Stimulated activated CD8-positive, alpha-beta memory T cell treated with anti-CD3 and anti-CD28 coated beads, Interleukin-4, amount 100 ng/mL, for 24 hours (primary cell): ENCODE results near the gene GSTA4.
"Not testable (repeated sequence)": the region's sequence is repeated elsewhere in the genome, so short reads cannot be mapped to it uniquely, and the experiment has no call there.

Source experiments
- DNase-seq: peaks from one replicate; pipeline ENCODE4 v3.0.0-alpha.2; 2020; ENCODE audit warnings: low read depth

The GSTA4 gene

DNA sequence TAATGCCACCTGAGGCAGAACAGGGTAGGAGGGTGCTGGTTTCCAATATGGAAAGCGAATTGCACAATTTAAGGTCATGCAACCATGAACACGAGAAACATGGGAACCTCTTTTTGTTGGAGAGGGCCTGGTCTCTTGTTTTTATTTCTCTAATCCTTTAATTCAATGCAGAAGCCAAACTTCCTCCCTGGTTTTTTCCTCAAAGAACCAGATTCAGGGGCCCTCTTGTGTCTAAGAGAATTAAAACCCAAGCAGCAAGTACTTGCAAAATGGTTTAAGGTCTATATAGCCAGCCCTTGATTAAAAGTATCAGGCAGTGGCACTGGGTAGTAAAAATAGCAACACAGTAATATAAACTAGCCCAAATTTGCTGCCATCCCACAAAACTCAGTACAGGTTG is 19.5 kb downstream of the GSTA4 start:
- DNase-seq: no peak

DNA sequence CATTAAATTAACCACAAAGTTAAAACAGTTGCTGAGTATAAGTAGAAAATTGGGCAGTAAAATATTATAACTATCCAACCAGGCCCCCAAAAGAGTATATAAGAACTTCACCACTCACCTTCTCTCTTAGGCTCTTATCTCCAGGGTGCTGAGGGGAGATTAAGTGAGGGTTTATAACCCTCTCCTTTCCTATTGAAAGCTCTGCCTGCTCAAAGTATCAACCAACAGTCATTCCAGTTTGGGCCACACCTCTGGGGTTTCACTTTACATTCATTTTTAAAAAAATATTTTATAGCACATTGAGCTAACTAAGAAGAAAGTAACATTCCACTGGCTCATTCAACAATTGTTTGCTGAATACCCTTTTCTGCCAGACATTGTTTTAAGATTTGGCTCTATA is 22.1 kb downstream of the GSTA4 start:
- DNase-seq: no peak

DNA sequence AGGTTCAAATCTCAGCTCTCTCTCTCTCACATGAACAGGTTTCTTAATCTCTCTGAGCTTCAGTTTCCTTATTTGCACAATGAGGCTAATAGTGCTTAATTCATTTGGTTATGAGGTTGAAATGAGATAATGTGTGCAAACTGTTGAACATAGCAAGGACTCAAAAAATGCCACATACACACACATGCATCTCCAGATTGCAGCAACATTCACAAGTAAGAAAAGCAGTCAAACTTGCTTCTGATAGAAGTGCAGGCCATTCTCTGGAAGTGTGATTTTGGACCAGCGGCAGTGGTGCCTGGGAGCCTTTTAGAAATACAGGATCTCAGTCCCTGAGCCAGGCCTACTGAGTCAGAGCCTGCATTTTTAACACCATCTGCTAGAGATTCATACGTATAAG is 25.7 kb downstream of the GSTA4 start:
- DNase-seq: no peak

DNA sequence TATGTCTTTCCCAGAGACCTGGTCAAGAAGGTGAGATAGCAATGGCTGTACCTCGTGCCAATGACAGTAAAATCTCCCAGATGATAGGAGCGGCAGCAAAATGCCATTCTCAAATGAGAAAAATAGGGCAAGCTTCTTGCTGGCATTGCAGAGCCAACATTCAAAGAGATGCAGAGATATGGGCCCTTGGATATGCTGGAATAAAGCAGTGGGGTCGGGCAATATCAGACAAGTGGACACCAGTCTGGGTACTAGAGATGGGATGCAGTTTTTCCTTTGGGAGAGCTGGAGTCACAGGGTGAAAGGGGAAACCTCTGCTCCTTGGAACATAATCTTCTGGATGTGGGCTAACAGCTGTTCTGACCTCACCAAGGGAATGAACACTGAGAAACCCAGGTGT is 29.0 kb downstream of the GSTA4 start:
- DNase-seq: no peak

- no peak for DNase-seq
Measured at GRCh38 chr6:52965380-52965779, 29.7 kb downstream of the GSTA4 start.

- DNase-seq: no peak
Measured at GRCh38 chr6:52964318-52964717, 30.8 kb downstream of the GSTA4 start.

GRCh38 chr6:52962701-52963100 is 32.4 kb downstream of the GSTA4 start:
- DNase-seq: no peak

DNA sequence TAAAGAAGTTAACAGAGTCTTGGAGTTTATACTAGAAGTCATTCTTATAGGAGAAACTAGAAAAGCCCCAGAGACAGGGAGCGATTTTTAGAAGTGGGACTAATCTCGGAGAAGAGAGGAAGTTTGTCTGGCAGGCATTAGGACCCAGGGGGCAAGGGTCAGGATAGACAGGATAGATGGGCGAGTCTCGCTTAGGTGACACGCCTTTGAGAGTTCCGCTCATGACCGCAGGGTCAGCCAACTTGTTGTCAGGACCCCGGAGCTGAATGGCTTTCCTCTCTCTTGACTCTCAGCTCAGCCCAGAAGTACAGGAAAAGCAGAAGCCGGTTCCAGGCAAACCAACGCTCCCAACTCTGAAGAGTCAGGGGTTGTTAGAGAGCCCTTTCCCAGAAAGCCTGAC is 34.1 kb downstream of the GSTA4 start:
- DNase-seq: not testable (repeated sequence)

GRCh38 chr6:52960211-52960610 is 34.9 kb downstream of the GSTA4 start:
- not testable (repeated sequence) for DNase-seq

DNA sequence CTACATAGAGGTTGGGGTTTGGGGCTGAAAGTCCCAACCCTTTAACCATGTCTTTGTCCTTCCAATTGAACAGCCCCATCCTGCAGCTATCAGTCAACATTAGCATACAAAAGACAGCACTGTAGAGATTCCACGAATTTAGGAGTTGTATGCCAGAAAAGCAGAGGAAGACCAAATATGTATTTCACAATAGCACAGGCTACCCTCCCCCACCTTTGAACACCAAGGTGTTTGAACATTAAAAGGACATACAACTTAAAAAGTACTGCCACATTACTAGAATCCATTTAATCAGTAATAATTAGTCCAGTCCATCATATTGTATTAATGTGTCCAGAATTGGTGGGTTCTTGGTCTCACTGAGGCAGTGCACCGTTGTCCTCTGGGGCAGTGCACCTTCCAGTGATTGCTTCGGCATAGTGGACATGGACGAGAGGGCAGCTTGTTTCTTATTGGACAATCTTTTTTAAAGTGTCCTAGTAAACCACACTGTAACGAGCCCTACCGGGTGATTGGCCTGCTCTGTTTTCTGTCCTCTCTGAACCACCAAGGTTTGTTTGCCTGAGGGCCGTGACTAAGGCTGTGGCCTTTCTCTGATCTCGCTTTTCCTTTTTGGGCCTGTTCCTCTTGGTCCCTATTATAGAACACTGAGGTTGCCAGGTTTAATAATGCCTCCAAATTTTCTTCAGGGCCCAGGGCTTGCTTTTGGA is 36.4 kb downstream of the GSTA4 start:
- no peak for DNase-seq

DNA sequence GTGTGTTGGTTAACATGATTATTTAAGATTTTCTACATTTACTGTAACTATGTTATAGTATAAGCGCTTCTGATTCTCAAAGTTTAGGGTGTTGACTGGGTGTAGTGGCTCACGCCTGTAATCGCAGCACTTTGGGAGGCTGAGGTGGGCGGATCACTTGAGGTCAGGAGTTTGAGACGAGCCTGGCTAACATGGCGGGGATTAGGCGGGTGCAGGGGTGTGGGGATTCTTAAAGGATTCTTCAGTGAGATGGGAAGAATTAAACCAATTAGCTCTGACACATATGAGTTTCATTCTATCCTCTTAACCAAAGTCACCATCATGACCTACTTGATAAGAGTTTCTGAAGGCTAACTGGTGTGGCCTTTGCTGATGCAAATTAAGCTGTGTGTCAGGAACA is 39.2 kb downstream of the GSTA4 start:
- DNase-seq: no peak

GRCh38 chr6:52953911-52954839 is 40.9 kb downstream of the GSTA4 start:
- DNase-seq: no peak

- no peak for DNase-seq
Measured at GRCh38 chr6:52946306-52946705, 48.8 kb downstream of the GSTA4 start.

GRCh38 chr6:52942821-52943220 is 52.3 kb downstream of the GSTA4 start:
- not testable (repeated sequence) for DNase-seq

GRCh38 chr6:52942221-52942620 is 52.9 kb downstream of the GSTA4 start:
- no peak for DNase-seq

- DNase-seq: no peak
Measured at GRCh38 chr6:52937908-52938307, 57.2 kb downstream of the GSTA4 start.

GRCh38 chr6:52933778-52934177 is 61.3 kb downstream of the GSTA4 start:
- DNase-seq: no peak

- no peak for DNase-seq
Measured at GRCh38 chr6:52931351-52931750, 63.7 kb downstream of the GSTA4 start.

- no peak for DNase-seq
Measured at GRCh38 chr6:52929321-52930164, 65.5 kb downstream of the GSTA4 start.
